GM21737 (cell line): ENCODE results near the gene CAMK2G.
"Not testable (repeated sequence)": the region's sequence is repeated elsewhere in the genome, so short reads cannot be mapped to it uniquely, and the experiment has no call there.

Experiments
- ATAC-seq: cut with Tn5 transposase; IDR thresholded peaks from one replicate; pipeline ENCODE4 v1.9.1; 2021; ENCODE audit warnings: mild to moderate bottlenecking, moderate library complexity; ENCODE audit not compliant: unreplicated experiment

Gene CAMK2G

DNA sequence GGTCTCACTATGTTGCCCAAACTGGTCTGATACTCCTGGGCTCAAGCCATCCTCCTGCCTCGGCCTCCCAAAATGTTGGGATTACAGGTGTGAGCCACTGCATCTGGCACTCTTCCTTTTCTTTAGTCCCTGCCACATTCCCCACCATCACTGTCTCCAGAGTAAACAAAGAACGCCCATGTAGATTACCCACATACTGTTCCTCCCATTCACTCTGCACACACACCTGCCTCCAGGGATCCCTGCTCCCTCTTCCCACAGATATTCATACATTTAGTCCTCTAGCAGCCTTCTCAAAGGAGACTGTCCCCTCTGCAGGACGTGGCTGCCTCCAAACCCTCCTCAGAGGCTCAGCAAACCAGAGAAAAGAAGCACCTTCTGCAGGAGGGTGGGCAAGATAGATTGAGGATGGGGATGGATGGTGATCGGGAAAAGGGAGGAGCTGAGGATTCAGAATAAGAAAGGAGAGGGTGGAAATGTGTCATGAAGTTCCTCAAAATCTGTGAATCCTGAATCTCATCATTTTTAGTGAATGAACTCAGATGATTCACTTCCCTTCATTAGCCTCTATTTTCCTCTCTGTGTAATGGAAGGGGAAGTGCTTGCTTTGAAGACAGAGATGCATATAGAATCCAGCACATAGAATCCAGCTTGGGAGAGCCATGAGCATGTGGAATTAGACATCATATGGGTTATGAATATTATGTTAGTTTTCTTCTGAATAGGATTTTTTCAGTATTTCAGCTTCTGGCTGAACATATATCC is 31.1 kb upstream of the CAMK2G start:
- ATAC-seq: no peak

DNA sequence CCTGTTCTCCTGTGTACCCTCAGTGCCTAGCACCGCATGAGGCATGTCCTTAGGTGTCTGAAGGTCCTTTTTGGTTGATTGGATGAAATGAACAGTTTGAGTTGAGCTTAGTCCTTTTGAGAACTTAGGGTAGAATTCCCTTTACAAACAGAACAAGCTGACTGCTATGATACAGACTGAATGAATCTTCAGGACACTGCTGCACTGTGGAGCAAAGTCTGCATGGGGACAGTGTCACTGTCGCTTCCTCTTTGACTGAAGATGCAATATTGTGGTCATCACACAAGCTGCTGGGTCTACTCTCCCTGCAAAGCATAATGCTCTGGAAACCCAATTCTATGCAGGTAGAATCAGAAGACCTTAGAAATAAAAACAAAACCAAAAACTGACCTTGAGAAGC is 28.0 kb upstream of the CAMK2G start:
- ATAC-seq: no peak

DNA sequence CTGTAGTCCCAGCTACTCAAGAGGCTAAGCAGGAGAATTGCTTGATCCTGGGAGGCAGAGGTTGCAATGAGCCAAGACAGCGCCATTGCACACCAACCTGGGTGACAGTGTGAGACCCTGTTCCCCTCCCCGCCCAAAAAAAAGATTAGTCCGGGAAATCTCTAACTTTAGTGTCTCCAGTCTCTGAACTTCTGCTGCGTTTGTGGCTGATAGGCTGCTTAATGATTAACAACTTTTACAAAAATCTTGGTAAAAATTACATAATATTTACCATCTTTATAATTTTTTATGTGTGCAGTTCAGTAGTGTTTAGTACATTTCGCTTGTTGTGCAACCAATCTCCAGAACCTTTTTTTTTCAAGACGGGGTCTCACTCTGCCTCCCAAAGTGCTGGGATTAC is 26.9 kb upstream of the CAMK2G start:
- no peak for ATAC-seq

DNA sequence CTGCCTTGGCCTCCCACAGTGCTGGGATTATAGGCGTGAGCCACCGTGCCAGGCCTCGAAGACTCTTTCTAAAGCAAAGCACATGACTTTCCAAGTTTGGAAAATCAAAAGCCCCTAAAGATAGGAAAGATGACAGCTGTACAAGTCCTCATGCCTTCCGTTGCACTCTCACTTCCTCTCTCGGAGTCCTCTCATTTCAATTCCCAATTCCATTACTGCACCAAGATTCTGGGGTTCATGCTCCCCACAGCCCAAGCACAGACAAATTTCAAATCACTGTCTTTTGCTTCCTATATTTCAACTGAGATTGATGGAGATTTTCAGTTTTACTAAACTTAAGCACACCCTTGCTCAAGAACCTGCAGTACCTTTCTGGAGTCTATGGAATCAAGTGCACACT is 25.7 kb upstream of the CAMK2G start:
- no peak for ATAC-seq

DNA sequence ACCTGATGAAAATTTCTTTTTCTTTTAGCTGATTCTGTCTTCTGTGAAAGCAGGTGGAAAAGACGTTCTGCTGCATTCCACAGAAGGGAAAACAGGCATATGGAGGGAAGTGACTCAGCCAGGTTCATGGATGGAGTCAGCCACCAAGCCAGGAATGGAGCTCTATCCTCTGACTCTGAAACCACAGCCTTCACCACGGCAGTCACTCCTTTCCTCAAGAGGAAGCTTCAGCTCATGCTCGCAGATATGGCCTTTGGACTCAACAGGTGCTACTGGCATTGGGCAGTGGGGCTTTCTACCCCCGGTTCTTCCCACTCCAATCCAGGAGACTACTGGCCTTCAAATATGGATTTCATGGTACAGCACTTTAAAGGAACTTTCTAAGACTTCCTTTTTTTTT is 25.1 kb upstream of the CAMK2G start:
- no peak for ATAC-seq

DNA sequence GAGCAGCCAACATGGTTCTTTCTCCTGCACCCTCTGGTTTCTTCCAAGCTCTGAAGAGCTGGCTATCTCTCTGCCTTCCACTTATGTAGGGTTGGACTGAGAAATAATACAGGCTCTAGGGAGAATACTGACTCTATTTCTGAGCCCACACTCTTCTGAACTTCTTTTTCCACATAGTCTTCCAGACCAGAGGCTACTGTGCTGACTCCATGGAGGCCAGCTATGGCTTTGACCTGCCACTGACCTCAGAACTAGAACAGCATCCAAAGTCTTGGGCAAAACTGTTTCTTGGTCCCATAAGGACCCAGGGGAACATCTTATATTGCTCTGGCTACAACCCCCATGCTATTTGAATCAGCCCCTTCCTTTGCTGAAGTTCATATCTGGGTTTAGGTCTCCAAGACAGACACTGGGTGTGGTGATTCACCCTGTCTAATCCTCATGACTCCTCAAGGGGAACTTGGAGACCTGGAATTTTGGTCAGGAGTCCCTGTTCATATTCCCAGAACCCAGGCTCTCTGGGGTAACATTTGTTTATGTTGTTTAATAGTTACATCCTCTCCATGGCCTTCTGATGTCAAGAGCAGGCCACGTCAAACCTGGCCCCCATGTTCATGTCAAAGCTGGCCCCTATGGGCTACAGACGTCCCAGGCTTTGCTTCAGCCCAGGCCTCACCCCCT is 24.5 kb upstream of the CAMK2G start:
- ATAC-seq: no peak

DNA sequence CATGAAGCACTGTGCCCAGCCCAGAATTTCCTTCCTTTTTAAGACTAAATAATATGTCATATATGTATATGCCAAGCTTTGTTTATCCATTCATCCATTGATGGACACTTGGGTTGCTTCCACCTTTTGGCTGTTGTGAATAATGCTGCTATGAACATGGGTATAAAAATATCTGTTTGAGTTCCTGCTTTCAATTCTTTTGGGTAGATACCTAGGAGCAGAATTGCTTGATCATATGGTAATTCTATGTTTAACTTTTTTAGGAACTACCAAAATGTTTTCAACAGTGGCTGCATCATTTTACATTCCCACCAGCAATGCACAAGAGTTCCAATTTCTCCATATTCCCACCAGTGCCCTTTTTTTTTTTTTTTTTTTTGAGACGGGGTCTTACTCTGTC is 23.3 kb upstream of the CAMK2G start:
- no peak for ATAC-seq

DNA sequence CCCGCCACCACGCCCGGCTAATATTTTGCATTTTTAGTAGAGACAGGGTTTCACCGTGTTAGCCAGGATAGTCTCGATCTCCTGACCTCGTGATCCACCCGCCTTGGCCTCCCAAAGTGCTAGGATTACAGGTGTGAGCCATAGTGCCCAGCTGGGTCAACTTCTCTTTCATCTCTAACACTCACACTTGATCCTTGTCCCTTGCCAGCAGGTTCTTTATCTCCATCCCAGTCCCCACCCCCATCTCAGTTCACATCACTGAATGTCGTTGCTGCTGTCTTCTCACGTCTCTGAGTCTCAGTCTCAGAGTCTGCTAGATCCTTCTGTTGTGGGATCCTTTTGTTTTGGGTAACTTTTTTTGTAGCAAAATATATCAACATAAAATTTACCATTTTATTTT is 21.0 kb upstream of the CAMK2G start:
- not testable (repeated sequence) for ATAC-seq

DNA sequence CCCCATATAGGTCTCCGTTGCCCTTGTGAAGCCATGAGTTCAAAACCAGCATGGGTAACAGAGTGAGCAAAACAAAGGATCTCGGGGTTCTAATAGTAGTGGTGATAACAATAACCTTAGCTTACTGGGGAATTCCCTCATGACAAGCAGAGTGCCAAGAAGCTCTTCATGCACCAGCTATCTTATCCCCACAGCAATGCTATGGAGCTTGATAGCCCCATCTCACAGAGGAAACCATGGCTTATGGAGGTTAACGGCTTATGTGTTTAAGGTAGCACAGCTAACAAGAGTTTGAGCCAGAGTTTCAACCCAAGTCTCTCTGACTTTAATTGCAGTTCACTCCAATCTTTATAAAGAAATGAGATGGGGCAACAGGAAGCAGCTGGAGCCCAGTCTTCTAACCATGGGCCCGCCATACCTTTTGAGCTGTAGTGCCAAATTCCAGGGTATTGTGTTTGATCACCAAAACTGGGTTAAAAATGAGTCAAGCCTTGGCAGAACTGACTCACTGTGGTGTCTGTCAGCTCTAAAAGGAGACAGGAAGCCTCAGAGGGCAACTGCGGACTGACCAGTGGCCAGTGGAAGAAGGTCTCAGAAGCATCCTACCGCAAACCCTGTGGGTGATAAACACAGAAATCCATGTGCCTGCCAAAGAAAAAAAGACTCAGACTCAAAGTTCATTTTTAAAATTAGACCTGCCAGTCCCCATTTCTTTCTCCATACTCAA is 20.1 kb upstream of the CAMK2G start:
- ATAC-seq: no peak

DNA sequence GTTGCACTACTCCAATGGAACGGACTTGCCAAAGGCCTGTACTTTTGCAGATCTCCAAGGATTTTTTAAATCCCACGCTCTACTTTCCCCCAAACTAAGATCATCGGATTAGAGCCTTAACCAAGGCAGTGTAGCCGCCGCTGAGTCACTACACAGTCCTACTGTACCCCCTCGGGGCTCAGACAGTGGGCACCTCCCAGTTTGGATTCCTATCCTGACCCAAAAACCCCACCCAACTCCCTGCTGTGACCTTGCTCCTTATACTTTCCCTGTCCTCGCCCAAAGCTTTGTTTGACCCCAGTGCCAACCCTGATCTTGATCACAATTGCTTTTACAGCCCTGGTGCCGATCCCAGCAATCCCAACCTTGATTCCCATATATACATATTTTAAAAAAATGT is 19.1 kb upstream of the CAMK2G start:
- no peak for ATAC-seq

DNA sequence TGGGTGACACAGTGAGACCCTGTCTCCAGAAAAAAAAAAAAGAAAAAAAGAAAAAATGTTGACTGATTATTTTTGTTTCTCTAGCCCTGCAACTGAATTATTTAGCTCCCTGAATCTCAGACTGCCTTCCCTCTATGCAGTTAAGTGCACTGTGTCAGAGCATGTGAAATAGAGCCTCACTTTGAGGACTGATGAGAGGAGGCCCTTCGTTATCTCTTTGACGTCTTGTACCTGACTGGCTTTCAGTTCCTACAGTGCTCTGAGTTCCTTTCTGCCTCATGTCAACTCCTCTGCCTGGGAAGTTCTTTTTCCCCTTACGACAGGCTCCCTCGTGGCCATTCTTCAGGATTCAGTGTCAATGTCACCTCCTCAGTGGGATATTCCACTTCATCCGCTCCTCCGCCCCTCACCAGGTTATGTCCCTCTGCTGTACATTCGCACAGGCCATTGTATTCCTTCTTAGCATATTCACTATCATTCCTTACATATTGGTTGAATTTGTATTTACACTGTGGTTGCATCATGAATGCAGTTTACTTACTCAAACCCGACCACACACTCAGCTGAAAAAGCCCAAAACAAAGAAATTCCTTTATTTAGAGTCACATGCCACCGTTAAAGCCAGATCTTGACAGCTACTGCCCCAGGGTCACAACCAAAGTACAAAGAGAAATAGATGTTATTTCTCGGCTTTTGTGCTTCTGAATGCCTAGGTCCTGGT is 18.1 kb upstream of the CAMK2G start:
- ATAC-seq: no peak

DNA sequence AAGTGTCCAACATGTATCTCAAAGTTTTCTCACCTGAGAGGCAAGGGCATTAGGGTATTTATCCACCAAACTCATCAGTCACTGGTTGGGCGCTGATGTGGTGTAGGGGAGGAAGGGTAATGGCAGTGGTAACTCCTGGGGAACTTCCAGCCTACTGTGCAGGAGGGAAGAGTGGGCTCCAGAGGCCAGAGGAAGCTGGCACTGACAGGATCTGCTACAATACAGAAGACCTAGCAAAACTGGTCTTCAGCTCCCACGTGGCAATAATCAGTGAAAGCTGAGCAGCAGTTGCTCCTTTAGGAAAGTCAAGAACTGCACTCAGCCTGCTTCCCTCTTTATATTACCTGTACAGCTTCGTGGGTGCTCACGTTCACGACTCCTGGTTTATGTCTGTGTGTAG is 17.2 kb upstream of the CAMK2G start:
- no peak for ATAC-seq

DNA sequence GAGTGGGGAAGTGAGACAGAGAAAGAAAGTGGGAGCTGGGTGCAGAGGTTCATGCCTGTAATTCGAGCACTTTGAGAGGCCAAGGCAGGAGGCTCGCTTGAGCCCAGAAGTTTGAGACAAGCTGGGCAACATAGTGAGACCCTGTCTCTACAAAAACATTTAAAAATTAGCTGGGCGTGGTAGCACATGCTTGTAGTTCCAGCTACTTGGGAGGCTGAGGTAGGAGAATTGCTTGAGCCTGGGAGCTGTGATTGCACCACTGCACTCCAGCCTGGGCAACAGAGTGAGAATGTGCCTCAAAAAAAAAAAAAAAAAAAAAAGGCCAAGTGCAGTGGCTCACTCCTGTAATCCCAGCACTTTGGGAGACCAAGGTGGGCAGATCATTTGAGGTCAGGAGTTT is 16.5 kb upstream of the CAMK2G start:
- ATAC-seq: not testable (repeated sequence)

DNA sequence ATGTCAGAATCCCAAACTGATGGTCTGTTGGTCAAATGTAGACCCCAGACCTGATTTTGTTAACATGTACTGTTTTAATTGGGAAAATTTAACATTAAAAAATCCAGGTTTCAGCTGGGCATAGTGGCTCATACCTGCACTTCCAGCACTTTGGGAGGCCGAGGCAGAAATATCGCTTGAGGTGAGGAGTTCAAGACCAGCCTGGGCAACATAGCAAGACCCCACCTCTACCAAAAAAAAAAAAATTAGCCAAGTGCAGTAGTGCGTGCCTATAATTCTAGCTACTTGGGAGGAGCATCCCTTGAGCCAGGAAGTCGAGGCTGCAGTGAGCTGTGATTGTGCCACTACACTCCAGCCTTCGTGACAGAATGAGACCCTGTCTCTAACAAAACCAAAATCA is 15.9 kb upstream of the CAMK2G start:
- no peak for ATAC-seq

DNA sequence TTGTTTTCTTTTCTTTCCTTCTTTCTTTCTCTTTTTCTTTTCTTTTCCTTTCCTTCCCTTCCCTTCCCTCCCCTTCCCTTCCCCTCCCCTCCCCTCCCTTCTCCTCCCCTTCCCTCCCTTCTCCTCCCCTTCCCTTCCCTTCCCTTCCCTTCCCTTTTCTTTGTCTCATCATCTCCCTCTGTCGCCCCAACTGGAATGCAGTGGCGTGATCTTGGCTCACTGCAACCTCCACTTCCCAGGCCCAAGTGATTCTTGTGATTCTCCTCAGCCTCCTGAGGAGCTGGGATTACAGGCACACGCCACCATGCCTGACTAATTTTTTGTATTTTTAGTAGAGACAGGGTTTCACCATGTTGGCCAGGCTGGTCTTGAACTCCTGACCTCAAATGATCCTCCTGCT is 15.1 kb upstream of the CAMK2G start:
- ATAC-seq: not testable (repeated sequence)

DNA sequence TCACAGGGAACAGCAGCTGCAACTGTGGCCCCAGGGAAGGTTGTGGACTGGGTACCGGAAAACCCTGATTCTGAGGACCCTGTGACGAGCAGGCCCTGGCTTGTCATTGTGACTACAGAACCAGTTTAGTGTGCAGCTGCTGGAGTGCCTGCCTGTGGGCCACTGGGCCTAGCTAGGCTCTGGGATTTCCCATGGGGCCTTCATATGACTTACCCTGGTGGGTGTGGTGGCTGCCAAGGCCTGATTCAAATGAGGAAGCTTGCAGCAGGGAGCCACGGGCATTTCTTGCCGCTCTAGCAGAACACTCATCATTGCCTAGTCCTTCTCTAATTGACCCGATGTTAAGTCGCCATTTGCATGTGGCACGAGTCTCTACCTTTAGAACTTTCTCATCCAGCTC is 14.7 kb upstream of the CAMK2G start:
- ATAC-seq: no peak

DNA sequence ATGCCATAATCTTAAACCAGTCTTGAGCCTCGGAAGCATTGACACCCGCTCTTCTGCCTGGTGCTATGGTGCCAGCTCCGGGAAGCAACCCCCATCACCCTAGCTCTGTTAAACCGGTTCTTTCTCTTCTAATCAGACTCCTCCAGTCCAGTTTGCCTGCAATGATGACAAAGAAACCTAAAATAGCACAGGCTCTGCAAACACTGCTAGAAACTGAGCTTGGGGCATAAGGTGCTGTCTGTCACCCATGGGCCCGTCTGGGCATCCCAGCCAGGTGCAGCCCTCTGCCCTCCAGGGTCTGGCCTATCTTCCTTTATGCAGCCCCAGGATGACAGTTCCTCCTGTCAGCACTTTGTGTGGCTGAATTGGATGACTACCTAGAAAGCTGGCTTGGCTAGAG is 14.2 kb upstream of the CAMK2G start:
- ATAC-seq: no peak

DNA sequence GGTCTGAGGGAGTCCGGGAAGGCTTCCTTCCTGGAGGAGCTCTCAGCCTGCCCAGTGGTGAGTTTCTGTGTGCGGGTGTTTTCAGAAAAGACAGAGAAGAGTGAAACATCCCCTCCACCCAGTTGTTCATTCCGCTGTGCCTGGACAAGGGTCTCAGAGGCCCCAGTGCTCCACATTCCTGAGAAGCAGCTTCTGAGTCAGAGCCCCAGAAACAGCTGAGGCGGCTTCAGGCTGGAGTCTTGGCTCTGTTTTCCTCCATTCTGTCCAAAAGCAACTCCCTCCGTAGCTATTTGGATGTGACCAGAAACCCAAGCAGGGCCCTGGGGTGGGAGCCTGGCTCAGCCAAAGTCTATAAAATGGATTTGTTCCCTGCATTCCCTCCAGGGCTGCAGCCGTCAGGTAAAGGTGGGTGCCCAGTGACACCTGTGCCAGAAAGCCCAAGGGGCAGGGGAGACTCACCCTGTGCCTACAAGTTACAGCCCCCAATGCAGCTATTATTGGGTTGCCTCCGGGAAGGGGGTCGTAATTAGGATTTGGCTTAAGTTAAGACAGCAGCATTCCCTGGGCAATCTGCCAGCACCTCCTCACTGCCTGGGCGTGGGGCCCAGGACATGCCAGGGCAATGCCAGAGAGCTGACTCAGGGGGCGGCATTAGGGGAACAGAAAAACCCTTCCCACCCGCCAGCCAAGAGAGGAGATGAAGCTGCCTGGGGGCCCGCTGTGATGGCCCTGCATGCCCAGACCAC is 13.1 kb upstream of the CAMK2G start:
- no peak for ATAC-seq

DNA sequence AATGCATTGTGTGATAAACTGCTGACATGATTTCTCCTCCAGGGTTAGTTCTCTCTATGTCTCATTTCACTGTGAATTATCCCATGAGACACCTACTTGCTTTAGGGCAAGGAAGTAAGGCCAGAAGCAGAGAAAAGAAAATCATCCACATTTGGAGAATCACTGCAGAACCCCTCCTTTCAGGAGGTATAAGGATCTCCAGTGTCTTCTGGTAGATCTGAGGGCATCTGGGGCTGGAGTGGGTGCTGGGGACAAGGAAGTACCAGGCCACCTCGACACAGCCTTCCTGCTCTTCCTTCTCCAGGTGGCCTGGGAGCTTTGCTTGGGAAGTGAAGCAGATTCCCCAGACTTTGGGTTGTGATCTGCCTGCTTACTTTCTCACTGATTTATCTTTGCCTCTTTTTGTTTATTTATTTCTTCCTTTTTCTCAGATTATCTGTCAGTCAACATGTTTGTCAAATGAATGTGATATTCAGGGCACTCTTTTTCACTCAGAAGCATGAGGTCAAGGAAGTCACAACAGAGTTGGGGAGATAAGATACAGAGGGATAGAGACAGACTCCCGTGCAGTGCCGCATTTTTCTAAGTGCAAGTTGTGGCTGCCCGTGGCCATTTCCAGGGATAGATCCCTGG is 12.4 kb upstream of the CAMK2G start:
- no peak for ATAC-seq

DNA sequence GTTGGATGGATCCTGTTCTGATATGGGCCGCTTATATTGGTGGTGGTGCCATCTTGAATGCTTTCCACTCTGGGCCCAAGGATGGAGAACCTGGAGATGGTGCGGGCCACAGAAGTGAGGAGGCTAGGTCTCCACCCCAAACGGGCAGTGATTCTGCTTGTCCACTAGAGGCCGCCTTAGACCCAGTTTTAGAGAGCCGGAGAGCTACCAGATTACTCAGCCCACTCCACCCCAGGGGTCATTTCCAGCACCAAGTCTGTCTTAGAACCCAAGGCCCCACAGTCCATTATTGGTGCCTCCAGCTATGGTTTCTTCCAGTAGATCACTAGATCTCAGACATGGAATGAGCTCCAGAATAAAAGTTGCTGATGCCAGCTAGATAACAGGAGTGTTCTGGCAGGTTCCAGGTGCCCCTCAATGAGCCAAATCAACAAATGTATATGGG is 11.8 kb upstream of the CAMK2G start:
- no peak for ATAC-seq
